Mucosa of rectum (tissue), 2 donors: ENCODE results near the gene COLEC11.
"Not testable (repeated sequence)": the region's sequence is repeated elsewhere in the genome, so short reads cannot be mapped to it uniquely, and the experiment has no call there.

Experiments used
- H3K27ac ChIP-seq, 2 donors: one replicate each; pipeline ENCODE4 v1.7.0; 2013; ENCODE audit warnings: inconsistent platforms in 2 of 2, low read depth in 2 of 2, low read length in 2 of 2
- H3K27me3 ChIP-seq, 2 donors: one replicate each; pipeline ENCODE4 v1.7.0; 2013; ENCODE audit warnings: low read length in 2 of 2; ENCODE audit not compliant: control insufficient read depth in 2 of 2, insufficient read depth in 2 of 2
- H3K36me3 ChIP-seq, 2 donors: one replicate each; pipeline ENCODE4 v1.7.0; 2013; ENCODE audit warnings: low read length in 2 of 2; ENCODE audit not compliant: control insufficient read depth in 2 of 2, insufficient read depth in 2 of 2
- H3K4me1 ChIP-seq, 2 donors: one replicate each; pipeline ENCODE4 v1.7.0; 2013; ENCODE audit warnings: low read length in 2 of 2, mild to moderate bottlenecking in 1 of 2; ENCODE audit not compliant: control insufficient read depth in 2 of 2, insufficient read depth in 2 of 2
- H3K4me3 ChIP-seq, 2 donors: one replicate each; pipeline ENCODE4 v1.7.0; 2013; ENCODE audit warnings: low read length in 2 of 2
- H3K9ac ChIP-seq, 2 donors: one replicate each; pipeline ENCODE4 v1.7.0; 2013; ENCODE audit warnings: low read length in 2 of 2, low read depth in 1 of 2, mild to moderate bottlenecking in 1 of 2
- H3K9me3 ChIP-seq, 2 donors: one replicate each; pipeline ENCODE4 v1.7.0; 2013; ENCODE audit warnings: low read length in 2 of 2; ENCODE audit not compliant: control insufficient read depth in 2 of 2
- donor health status: healthy.
- donor health status: Normal muscosa, but diverticular disease.

The COLEC11 gene

DNA sequence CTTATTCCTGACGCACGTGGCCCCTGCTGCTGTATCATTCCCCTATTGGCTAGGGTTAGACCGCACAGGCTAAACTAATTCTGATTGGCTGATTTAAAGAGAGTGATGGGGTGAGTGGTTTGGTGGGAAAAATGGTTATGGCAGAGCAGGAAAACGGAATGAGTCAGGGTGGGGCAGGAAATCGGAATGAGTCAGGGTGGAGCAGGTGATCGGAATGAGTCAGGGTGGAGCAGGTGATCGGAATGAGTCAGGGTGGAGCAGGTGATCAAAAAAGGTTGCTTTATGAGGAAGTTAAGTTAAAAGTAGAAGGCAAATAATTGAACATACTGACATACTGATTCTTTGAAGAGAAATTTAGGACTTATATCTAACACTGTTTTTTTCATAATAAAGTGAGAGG is 65.7 kb downstream of the COLEC11 start:
- H3K9me3 ChIP-seq = not testable (repeated sequence)

DNA sequence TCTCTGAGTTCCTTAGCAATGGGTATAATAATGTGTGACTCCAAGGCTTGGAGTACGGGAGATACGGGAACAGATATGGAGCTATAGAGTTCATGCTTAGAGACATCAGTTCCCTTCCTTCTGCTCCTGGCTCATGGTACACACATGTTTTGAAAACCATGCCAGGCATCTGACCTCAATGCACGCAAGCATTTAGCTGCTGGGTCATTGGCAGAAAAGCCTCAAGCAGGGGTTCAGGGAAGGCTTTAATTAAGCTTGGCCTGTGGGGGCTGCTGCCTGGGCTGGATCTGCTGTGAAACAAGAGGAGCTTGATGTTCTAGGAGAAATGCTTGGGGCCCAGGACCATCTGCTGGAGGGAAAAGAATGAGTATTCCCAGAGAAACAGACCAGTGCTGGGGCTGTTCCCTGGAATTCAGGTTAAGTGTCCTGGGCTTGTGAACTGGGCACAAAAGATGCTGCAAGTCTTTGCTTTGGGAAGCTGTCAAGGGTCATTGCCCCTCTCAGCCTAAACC is 66.3 kb downstream of the COLEC11 start:
- Histone ChIP-seq H3K9me3 (no peaks in the 10 kb centered on the region), H3K27ac (no peak overlapping the region), H3K4me3 (no peak overlapping the region), H3K27me3 (no peaks in the 10 kb centered on the region), H3K4me1 (no peaks in the 10 kb centered on the region), H3K36me3 (no peaks in the 10 kb centered on the region), H3K9ac (no peak overlapping the region)

More for the DNA sequence above, 65.7 kb downstream of the COLEC11 start:
- not testable (repeated sequence) for H3K36me3 ChIP-seq, H3K27me3 ChIP-seq, H3K27ac ChIP-seq, H3K4me1 ChIP-seq, H3K9ac ChIP-seq, H3K4me3 ChIP-seq

DNA sequence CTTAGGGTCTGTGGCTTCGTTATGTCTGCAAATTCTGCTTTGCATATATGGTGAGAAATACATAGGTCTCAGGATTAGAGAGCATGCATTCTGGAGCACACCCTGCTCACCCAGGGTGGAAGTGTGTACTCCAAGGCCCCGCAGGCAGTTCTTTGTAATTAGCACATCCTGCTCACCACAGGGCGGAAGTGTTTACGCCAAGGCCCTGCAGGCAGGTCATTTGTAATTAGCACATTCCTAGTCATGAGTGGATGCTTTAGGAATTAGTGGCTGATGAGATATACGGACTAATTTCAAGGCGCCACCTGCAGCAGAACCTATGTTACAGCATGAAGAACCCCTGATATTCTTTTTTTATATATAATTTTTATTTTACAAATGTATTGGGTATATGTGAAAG is 67.3 kb downstream of the COLEC11 start:
- Histone ChIP-seq H3K27me3 (no peaks in the 10 kb centered on the region), H3K9me3 (no peaks in the 10 kb centered on the region), H3K9ac (no peak overlapping the region), H3K36me3 (no peaks in the 10 kb centered on the region), H3K4me1 (no peaks in the 10 kb centered on the region), H3K27ac (no peak overlapping the region), H3K4me3 (no peak overlapping the region)

DNA sequence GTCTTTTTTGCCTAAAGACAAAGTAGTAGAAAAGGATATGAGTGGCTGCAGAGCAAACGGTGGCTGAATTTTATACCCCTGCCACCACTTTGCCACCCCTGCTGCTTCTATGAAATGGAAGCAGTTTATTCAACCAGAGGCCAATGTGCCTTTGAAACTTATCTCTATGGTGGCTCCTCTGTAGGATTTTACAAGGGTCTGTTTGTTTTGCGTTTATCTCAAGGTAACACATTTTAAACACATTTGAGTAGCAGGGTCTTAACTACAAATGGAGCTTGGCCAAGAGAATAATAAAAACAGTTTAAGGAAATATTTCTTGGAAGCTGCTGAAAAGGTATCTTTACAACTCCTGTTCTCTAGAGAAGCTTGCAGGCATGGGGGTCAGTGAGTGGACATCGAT is 69.2 kb downstream of the COLEC11 start:
- no peaks in the 10 kb centered on the region for H3K36me3 ChIP-seq
- H3K9ac ChIP-seq = no peak overlapping the region
- no peaks in the 10 kb centered on the region for H3K9me3 ChIP-seq
- no peaks in the 10 kb centered on the region for H3K4me1 ChIP-seq
- H3K4me3 ChIP-seq = no peak overlapping the region
- no peaks in the 10 kb centered on the region for H3K27me3 ChIP-seq
- H3K27ac ChIP-seq = no peak overlapping the region

DNA sequence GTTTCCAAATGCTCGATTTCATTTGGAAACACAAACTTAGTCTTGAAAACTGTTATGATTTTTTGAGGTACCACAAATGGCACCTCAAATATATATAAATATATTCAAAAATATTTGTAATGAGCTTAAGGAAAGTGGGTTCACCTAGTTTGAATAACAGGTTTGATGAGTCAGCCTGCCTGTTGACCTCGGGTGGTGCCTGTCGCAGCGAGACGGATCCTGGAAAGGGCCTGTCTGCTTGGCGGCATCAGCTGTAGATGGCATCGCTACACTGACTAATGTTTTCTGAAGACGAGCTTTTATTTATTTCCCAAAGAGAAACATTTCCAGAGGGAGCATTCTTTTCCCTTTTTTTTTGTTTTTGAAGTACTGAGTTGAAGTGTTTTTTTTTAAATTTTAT is 70.0 kb downstream of the COLEC11 start:
- H3K4me3 ChIP-seq = no peak overlapping the region
- no peaks in the 10 kb centered on the region for H3K4me1 ChIP-seq
- H3K9me3 ChIP-seq = no peaks in the 10 kb centered on the region
- no peaks in the 10 kb centered on the region for H3K27me3 ChIP-seq
- H3K27ac ChIP-seq = no peak overlapping the region
- no peak overlapping the region for H3K9ac ChIP-seq
- no peaks in the 10 kb centered on the region for H3K36me3 ChIP-seq

DNA sequence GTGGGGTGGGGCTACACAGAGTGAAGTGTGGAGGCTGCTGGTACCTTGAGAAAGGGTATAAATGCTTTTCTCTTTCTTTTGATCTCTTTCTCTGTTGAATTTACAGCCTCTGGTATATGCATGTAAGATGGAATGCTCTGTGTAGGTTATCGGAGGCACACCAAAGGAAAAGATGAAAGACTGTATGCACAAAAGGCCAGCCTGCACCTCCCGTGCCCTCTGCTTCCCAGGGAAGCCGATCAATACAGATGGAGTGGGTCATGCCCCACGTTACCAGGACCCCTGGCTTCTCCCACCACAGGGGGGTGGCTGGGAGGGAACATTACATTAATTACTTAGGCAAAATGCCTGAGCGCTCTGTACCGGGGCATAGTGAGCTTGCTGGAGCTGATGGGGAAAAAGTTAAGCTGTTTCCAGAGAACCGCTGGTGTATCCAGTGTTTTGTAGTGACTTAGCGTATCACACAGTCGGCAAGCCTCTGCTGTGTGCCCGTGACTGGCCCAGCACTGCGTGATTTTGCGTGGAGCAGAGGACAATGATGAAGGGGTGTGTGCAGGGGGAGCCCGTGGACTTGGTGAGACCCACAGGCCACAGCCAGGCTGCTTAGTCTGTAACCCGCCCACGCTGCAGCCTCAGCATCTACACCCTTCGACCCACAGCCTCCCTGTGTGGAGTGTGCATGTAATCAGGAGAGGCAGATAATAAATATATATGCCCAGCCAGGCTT is 71.1 kb downstream of the COLEC11 start:
- H3K36me3 ChIP-seq = no peaks in the 10 kb centered on the region
- no peak overlapping the region for H3K27ac ChIP-seq
- H3K9ac ChIP-seq = no peak overlapping the region
- H3K4me1 ChIP-seq = no peaks in the 10 kb centered on the region
- no peaks in the 10 kb centered on the region for H3K27me3 ChIP-seq
- no peak overlapping the region for H3K4me3 ChIP-seq
- H3K9me3 ChIP-seq = no peaks in the 10 kb centered on the region

DNA sequence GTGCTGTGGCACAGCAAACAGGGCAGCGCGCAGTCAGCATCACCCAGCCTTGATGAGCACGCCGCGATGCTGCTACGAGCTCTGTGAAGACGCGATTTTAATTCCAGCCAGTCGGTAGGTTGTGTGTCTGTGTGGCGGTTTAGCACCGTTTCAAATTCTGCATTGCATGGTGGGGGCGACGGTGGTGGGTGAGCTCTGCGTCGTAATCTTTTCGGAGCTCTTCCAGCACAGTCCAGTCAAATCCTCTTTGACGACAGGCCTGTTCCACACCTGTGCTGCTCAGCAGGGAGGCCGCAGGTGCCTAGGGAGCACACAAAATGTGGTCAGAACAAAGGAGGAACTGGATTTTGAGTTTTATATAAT is 71.7 kb downstream of the COLEC11 start:
- H3K9ac ChIP-seq = no peak overlapping the region
- H3K36me3 ChIP-seq = no peaks in the 10 kb centered on the region
- no peaks in the 10 kb centered on the region for H3K9me3 ChIP-seq
- H3K27me3 ChIP-seq = no peaks in the 10 kb centered on the region
- H3K4me3 ChIP-seq = no peak overlapping the region
- no peaks in the 10 kb centered on the region for H3K4me1 ChIP-seq
- H3K27ac ChIP-seq = no peak overlapping the region

DNA sequence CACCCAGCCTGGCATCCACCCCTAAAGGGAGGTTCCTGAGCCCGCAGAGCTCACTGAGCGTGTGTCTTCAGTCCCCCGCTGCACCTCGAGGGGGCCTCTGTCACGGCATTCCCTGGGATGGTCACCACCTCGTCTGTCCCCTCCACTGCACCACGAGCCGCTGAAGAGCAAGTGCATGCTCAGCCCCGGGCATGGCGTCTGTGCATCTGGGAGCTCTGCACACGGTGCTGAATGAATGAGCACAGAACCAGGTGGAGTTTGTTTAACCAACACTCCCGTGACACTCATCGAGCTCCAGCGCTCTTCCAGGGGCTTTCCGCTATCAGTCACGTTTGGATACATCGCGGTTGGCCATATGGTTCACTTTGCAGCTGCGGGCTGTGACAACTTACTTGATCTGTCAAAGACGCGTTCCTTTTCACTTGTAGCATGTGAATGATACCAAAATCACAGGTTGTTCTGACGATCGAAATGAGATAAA is 72.3 kb downstream of the COLEC11 start:
- Histone ChIP-seq H3K27me3 (no peaks in the 10 kb centered on the region), H3K9me3 (no peaks in the 10 kb centered on the region), H3K9ac (no peak overlapping the region), H3K27ac (no peak overlapping the region), H3K4me1 (no peaks in the 10 kb centered on the region), H3K36me3 (no peaks in the 10 kb centered on the region), H3K4me3 (no peak overlapping the region)

DNA sequence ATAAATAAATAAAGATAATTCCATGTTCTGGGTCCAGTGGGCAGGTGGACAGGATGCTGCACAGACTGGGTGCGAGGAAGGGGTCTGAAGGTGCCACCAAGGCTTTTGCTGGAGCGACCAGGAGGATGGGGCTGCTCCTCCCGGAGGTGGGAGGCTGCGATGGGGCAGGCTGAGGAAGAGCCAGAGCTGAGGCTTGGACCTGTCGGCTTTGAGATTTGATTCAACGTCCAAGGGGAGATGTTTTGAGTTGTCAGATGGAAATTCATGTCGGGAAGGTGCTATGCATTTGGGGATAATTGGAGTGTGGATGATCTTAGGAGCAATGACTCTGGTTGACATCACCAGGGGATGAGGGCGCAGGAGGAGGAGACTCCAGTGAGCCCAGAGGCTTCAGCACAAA is 74.7 kb downstream of the COLEC11 start:
- no peak overlapping the region for H3K27ac ChIP-seq
- no peak overlapping the region for H3K4me3 ChIP-seq
- H3K27me3 ChIP-seq = no peaks in the 10 kb centered on the region
- H3K9ac ChIP-seq = no peak overlapping the region
- no peaks in the 10 kb centered on the region for H3K36me3 ChIP-seq
- no peaks in the 10 kb centered on the region for H3K4me1 ChIP-seq
- no peaks in the 10 kb centered on the region for H3K9me3 ChIP-seq

DNA sequence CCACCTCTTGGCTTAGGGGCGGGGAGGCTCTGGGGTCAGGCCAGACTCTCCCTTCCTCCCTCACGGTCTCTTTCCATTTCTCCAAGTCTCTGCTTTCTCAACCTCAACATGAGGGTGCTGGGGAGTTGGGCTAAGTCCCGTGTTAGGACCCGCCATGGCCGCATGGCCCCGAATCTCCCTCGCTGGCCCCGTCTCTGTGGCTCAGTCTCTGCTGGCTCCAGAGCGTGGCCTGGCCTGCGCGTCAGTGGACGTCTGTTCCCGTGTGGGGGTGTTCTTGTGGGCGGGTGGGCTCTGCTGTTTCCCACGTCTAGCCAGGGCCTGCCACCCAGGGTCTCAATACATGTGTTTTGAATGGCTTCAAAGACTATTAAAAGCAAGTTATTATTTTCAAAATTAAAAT is 75.5 kb downstream of the COLEC11 start:
- no peaks in the 10 kb centered on the region for H3K9me3 ChIP-seq
- no peaks in the 10 kb centered on the region for H3K27me3 ChIP-seq
- no peaks in the 10 kb centered on the region for H3K36me3 ChIP-seq
- H3K4me1 ChIP-seq = no peaks in the 10 kb centered on the region
- no peak overlapping the region for H3K9ac ChIP-seq
- no peak overlapping the region for H3K27ac ChIP-seq
- no peak overlapping the region for H3K4me3 ChIP-seq
